ENCODE results near the gene SOHLH1.

SOHLH1 gene

GRCh38 chr9:135711881-135712280 lies 12.6 kb upstream of the SOHLH1 start:
- no peak for TF ChIP-seq CTCF (IDR thresholded peaks at IDR 0.05; ENCODE audit: insufficient read depth, missing control alignments)
- DNase-seq (ENCODE audit: insufficient read length, low spot score) (no peak), FAIRE-seq (no peak)

- FAIRE-seq (no peak), DNase-seq (ENCODE audit: insufficient read length, low spot score) (no peak)
- TF ChIP-seq CTCF (IDR thresholded peaks at IDR 0.05; ENCODE audit: insufficient read depth, missing control alignments): no peak
These were observed 12.1 kb upstream of the SOHLH1 start for GRCh38 chr9:135711391-135711790.

GRCh38 chr9:135708164-135708563 lies 8.9 kb upstream of the SOHLH1 start:
- FAIRE-seq (no peak), DNase-seq (ENCODE audit: insufficient read length, low spot score) (no peak)

GRCh38 chr9:135707252-135708138 lies 8.2 kb upstream of the SOHLH1 start:
- no peak for TF ChIP-seq CTCF (IDR thresholded peaks at IDR 0.05; ENCODE audit: insufficient read depth, missing control alignments)
- FAIRE-seq (no peak), DNase-seq (ENCODE audit: insufficient read length, low spot score) (no peak)

More at GRCh38 chr9:135708164-135708563, 8.9 kb upstream of the SOHLH1 start:
- no peak for TF ChIP-seq CTCF (IDR thresholded peaks at IDR 0.05; ENCODE audit: insufficient read depth, missing control alignments)

GRCh38 chr9:135706288-135706687 lies 7.0 kb upstream of the SOHLH1 start:
- no peak for TF ChIP-seq CTCF (IDR thresholded peaks at IDR 0.05; ENCODE audit: insufficient read depth, missing control alignments)
- no peak for DNase-seq (ENCODE audit: insufficient read length, low spot score)
- no peak for FAIRE-seq

- TF ChIP-seq CTCF (IDR thresholded peaks at IDR 0.05; ENCODE audit: insufficient read depth, missing control alignments): no peak
- FAIRE-seq: no peak
- no peak for DNase-seq (ENCODE audit: insufficient read length, low spot score)
These were observed 6.1 kb upstream of the SOHLH1 start for GRCh38 chr9:135705376-135705775.

GRCh38 chr9:135704483-135704882 lies 5.2 kb upstream of the SOHLH1 start:
- no peak for TF ChIP-seq CTCF (IDR thresholded peaks at IDR 0.05; ENCODE audit: insufficient read depth, missing control alignments)
- FAIRE-seq (no peak), DNase-seq (ENCODE audit: insufficient read length, low spot score) (no peak)
